H9 (cell line): ENCODE data around the gene CSMD2. TPM values are rescaled to one million over a fixed set of nuclear protein-coding genes. Genes with fewer than 3 reads are reported as not detected.

ENCODE experiments used
- DNase-seq: peaks from one replicate; pipeline ENCODE4 v3.0.0-alpha.2; 2017
- H2AFZ ChIP-seq: one replicate; pipeline ENCODE4 v1.6.1; 2013; ENCODE audit warnings: mild to moderate bottlenecking, low read length, control low read depth, moderate library complexity
- H2AK5ac ChIP-seq: 2 replicates; pipeline ENCODE4 v1.6.1; 2013; ENCODE audit warnings: low read length, control low read depth, mixed read lengths; ENCODE audit not compliant: insufficient read length
- H2BK120ac ChIP-seq: one replicate; pipeline ENCODE4 v1.6.1; 2013; ENCODE audit warnings: low read depth, mild to moderate bottlenecking, low read length, control low read depth, inconsistent platforms; ENCODE audit not compliant: poor library complexity, severe bottlenecking
- H2BK12ac ChIP-seq: 2 replicates; pipeline ENCODE4 v1.6.1; 2013; ENCODE audit warnings: low read length, control low read depth, mixed read lengths, low read depth; ENCODE audit not compliant: insufficient read length
- H2BK15ac ChIP-seq: 2 replicates; pipeline ENCODE4 v1.6.1; 2013; ENCODE audit warnings: low read depth, low read length, control low read depth
- H2BK20ac ChIP-seq: one replicate; pipeline ENCODE4 v1.6.1; 2013; ENCODE audit warnings: low read depth, mild to moderate bottlenecking, low read length, control low read depth, inconsistent platforms; ENCODE audit not compliant: poor library complexity, severe bottlenecking
- H2BK5ac ChIP-seq: 2 replicates; pipeline ENCODE4 v1.6.1; 2013; ENCODE audit warnings: low read length, control low read depth, mixed read lengths; ENCODE audit not compliant: insufficient read length
- H3K14ac ChIP-seq: 2 replicates; pipeline ENCODE4 v1.6.1; 2013; ENCODE audit warnings: low read length, control low read depth; ENCODE audit not compliant: insufficient read depth
- H3K18ac ChIP-seq: 2 replicates; pipeline ENCODE4 v1.6.1; 2013; ENCODE audit warnings: low read depth, mild to moderate bottlenecking, mixed read lengths, low read length, control low read depth; ENCODE audit not compliant: insufficient read length
- H3K23ac ChIP-seq: 2 replicates; pipeline ENCODE4 v1.6.1; 2013; ENCODE audit warnings: low read length, control low read depth, mixed read lengths, low read depth; ENCODE audit not compliant: insufficient read length
- H3K23me2 ChIP-seq: 2 replicates; pipeline ENCODE4 v1.6.1; 2013; ENCODE audit warnings: low read depth, mild to moderate bottlenecking, mixed read lengths, low read length, control low read depth; ENCODE audit not compliant: insufficient read length, poor library complexity, severe bottlenecking
- H3K27ac ChIP-seq: 2 replicates; pipeline ENCODE4 v1.5.1; 2013; ENCODE audit warnings: low read length, control low read depth, mixed read lengths, low read depth; ENCODE audit not compliant: insufficient read length
- H3K27me3 ChIP-seq: 2 replicates; pipeline ENCODE4 v1.6.1; 2013; ENCODE audit warnings: low read length, control low read depth, inconsistent platforms; ENCODE audit not compliant: insufficient read depth
- H3K4ac ChIP-seq: 2 replicates; pipeline ENCODE4 v1.6.1; 2013; ENCODE audit warnings: low read depth, mild to moderate bottlenecking, control low read depth, inconsistent platforms, low read length, moderate library complexity
- H3K4me1 ChIP-seq: 2 replicates; pipeline ENCODE4 v1.6.1; 2013; ENCODE audit warnings: low read length, control low read depth, inconsistent platforms; ENCODE audit not compliant: insufficient read depth
- H3K4me2 ChIP-seq: 2 replicates; pipeline ENCODE4 v1.6.1; 2013; ENCODE audit warnings: low read length, control low read depth, mixed read lengths; ENCODE audit not compliant: insufficient read length, insufficient read depth
- H3K56ac ChIP-seq: 2 replicates; pipeline ENCODE4 v1.6.1; 2013; ENCODE audit warnings: low read depth, mild to moderate bottlenecking, mixed read lengths, low read length, control low read depth; ENCODE audit not compliant: insufficient read length
- H3K79me1 ChIP-seq: 2 replicates; pipeline ENCODE4 v1.6.1; 2013; ENCODE audit warnings: low read depth, mild to moderate bottlenecking, moderate library complexity, low read length, control low read depth, inconsistent platforms; ENCODE audit not compliant: insufficient read depth, poor library complexity, severe bottlenecking
- H3K79me2 ChIP-seq: 2 replicates; pipeline ENCODE4 v1.6.1; 2013; ENCODE audit warnings: low read length, control low read depth, inconsistent platforms; ENCODE audit not compliant: insufficient read depth
- H3K9ac ChIP-seq: 2 replicates; pipeline ENCODE4 v1.6.1; 2013; ENCODE audit warnings: low read length, control low read depth, mixed read lengths; ENCODE audit not compliant: insufficient read length; ENCODE audit errors: extremely low read depth
- H3K9me3 ChIP-seq: one replicate; pipeline ENCODE4 v1.6.1; 2013; ENCODE audit warnings: low read depth, low read length, inconsistent platforms; ENCODE audit not compliant: control insufficient read depth
- H3T11ph ChIP-seq: one replicate; pipeline ENCODE4 v1.6.1; 2013; ENCODE audit warnings: mild to moderate bottlenecking, low read length, control low read depth, inconsistent platforms
- H4K20me1 ChIP-seq: one replicate; pipeline ENCODE4 v1.6.1; 2013; ENCODE audit not compliant: control insufficient read depth, insufficient read length, insufficient read depth
- H4K5ac ChIP-seq: 2 replicates; pipeline ENCODE4 v1.6.1; 2013; ENCODE audit warnings: low read depth, mild to moderate bottlenecking, mixed read lengths, low read length, control low read depth; ENCODE audit not compliant: insufficient read length
- H4K8ac ChIP-seq: replicated peaks from 2 replicates; pipeline ENCODE4 v1.6.1; 2013; ENCODE audit warnings: low read length, control low read depth, mixed read lengths, low read depth; ENCODE audit not compliant: insufficient read length
- H4K91ac ChIP-seq: 2 replicates; pipeline ENCODE4 v1.6.1; 2013; ENCODE audit warnings: low read depth, mild to moderate bottlenecking, moderate library complexity, mixed read lengths, low read length, control low read depth; ENCODE audit not compliant: insufficient read length
- H3K27ac Mint-ChIP-seq, 3 experiments: 2 replicates in 2 of 3; 3 replicates in 1 of 3; pipeline ENCODE4 v1.8.0; 2020 to 2021; ENCODE audit warnings: mixed read lengths in 3 of 3, mild to moderate bottlenecking in 1 of 3, moderate library complexity in 1 of 3
- H3K27me3 Mint-ChIP-seq: 2 replicates; pipeline ENCODE4 v1.8.0; 2021; ENCODE audit warnings: low read depth, mild to moderate bottlenecking, moderate library complexity, mixed read lengths
- H3K36me3 Mint-ChIP-seq, 3 experiments: 2 replicates in 2 of 3; 3 replicates in 1 of 3; pipeline ENCODE4 v1.8.0; 2020 to 2021; ENCODE audit warnings: low read depth in 3 of 3, mixed read lengths in 3 of 3; ENCODE audit not compliant: insufficient read depth in 1 of 3
- H3K4me1 Mint-ChIP-seq, 2 experiments: 2 replicates each; pipeline ENCODE4 v1.8.0; 2020; ENCODE audit warnings: mixed read lengths in 2 of 2
- H3K4me3 Mint-ChIP-seq, 2 experiments: 2 replicates in 1 of 2; 3 replicates in 1 of 2; pipeline ENCODE4 v1.8.0; 2020 to 2021; ENCODE audit warnings: mild to moderate bottlenecking in 2 of 2, mixed read lengths in 2 of 2, moderate library complexity in 1 of 2
- H3K9me3 Mint-ChIP-seq, 2 experiments: 2 replicates in 1 of 2; 3 replicates in 1 of 2; pipeline ENCODE4 v1.8.0; 2020; ENCODE audit warnings: mild to moderate bottlenecking in 2 of 2, mixed read lengths in 2 of 2, moderate library complexity in 1 of 2
- WGBS: extraction: QIAGEN DNeasy Blood & Tissue Kit; methylation state at CpG from one replicate; pipeline ENCODE4 v1.1.7; 2013; ENCODE audit warnings: missing lambda C conversion rate, low lambda C conversion rate, mixed read lengths; ENCODE audit not compliant: insufficient read length; ENCODE audit errors: extremely low coverage; 5-methylcytosine and 5-hydroxymethylcytosine counted together
- total RNA-seq: library from RNA; stranded (reverse); gene quantifications from 2 replicates; pipeline ENCODE4 v1.2.1, GENCODE V29; 2021
- TF ChIP-seq, protein P1 (sequence below): fragments of 200-600 bp; sonication (generic); conservative IDR thresholded peaks from 3 replicates; pipeline ENCODE4 v1.8.0; 2021; ENCODE audit warnings: antibody characterized with exemption, mild to moderate bottlenecking

CSMD2 gene
- total RNA-seq, 1 experiment from 2014 or later, result 6.4 TPM

DNA sequence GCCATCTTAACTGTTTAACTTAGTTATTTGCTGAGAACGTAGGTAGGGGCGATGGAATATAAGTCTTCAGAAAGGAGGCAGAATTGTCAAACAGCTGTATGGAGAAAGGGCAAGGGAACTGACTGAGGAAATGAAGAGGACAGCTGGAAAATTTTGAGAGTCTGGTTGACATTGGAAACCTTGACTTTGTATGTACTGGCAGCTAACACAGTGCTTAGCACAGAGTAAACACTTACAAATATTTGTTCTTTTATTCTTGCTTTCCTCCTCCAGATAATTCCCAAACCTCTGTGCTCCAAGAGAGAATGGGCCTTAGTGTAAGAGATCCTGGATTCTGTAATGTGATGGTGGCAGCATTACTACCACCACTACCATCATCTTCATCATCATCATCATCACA lies 601.3 kb downstream of the CSMD2 start:
- H3K18ac ChIP-seq, result no peak overlapping the region
- H2BK5ac ChIP-seq, result no peak overlapping the region
- H4K91ac ChIP-seq, result no peak overlapping the region
- DNase-seq, result no peak
- no peak overlapping the region for H3K27ac ChIP-seq
- no peak overlapping the region for H3K9ac ChIP-seq
- no peak overlapping the region for H3K27ac Mint-ChIP-seq
- no peaks in the 10 kb centered on the region for H3K4me1 ChIP-seq
- no peak overlapping the region for H2AK5ac ChIP-seq
- no peak overlapping the region for H4K5ac ChIP-seq
- no peaks in the 10 kb centered on the region for H3K9me3 ChIP-seq
- H2BK20ac ChIP-seq, result no peak overlapping the region
- H2AFZ ChIP-seq, result no peak overlapping the region
- no peak overlapping the region for H3K14ac ChIP-seq
- no peak overlapping the region for H4K8ac ChIP-seq
- no peaks in the 10 kb centered on the region for H3K4me1 Mint-ChIP-seq
- no peak overlapping the region for H2BK120ac ChIP-seq
- H3K27me3 ChIP-seq, result no peaks in the 10 kb centered on the region
- no CpG with 5 or more reads among the region's 2 CpGs for WGBS
- TF ChIP-seq, protein P1, sequence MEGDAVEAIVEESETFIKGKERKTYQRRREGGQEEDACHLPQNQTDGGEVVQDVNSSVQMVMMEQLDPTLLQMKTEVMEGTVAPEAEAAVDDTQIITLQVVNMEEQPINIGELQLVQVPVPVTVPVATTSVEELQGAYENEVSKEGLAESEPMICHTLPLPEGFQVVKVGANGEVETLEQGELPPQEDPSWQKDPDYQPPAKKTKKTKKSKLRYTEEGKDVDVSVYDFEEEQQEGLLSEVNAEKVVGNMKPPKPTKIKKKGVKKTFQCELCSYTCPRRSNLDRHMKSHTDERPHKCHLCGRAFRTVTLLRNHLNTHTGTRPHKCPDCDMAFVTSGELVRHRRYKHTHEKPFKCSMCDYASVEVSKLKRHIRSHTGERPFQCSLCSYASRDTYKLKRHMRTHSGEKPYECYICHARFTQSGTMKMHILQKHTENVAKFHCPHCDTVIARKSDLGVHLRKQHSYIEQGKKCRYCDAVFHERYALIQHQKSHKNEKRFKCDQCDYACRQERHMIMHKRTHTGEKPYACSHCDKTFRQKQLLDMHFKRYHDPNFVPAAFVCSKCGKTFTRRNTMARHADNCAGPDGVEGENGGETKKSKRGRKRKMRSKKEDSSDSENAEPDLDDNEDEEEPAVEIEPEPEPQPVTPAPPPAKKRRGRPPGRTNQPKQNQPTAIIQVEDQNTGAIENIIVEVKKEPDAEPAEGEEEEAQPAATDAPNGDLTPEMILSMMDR, result no peak
- H4K20me1 ChIP-seq, result no peaks in the 10 kb centered on the region
- no peak overlapping the region for H3K4me3 Mint-ChIP-seq
- no peaks in the 10 kb centered on the region for H3K79me2 ChIP-seq
- no peak overlapping the region for H3K4ac ChIP-seq
- H3K23ac ChIP-seq, result no peak overlapping the region
- H3K27me3 Mint-ChIP-seq, result peaks cover 10% of the 10 kb centered on the region
- H3K36me3 Mint-ChIP-seq, result peaks cover 0 to 6% (median 3%) of the 10 kb centered on the region in 3 experiments; a peak in 4 of 7 replicates
- no peak overlapping the region for H2BK12ac ChIP-seq
- H2BK15ac ChIP-seq, result no peak overlapping the region
- no peaks in the 10 kb centered on the region for H3K9me3 Mint-ChIP-seq
- no peak overlapping the region for H3T11ph ChIP-seq
- H3K23me2 ChIP-seq, result no peaks in the 10 kb centered on the region
- H3K79me1 ChIP-seq, result no peaks in the 10 kb centered on the region
- H3K4me2 ChIP-seq, result no peak overlapping the region
- no peak overlapping the region for H3K56ac ChIP-seq
